Large intestine (tissue), 12 donors: Measurements from ENCODE around the gene LAMTOR2. TPM values are rescaled to one million over a fixed set of nuclear protein-coding genes. Genes with fewer than 3 reads are reported as not detected.
A peak's percentile ranks its signal among the peaks of the same experiment; 100 is the strongest.

Experiments used
- DNase-seq, 2 donors: peaks; one replicate each; pipeline versions ENCODE4 v3.0.0 to v3.0.0-alpha.2; 2013
- H3K27ac ChIP-seq: one replicate; pipeline ENCODE4 v1.5.1; 2013; ENCODE audit warnings: low read length
- H3K27me3 ChIP-seq: 2 replicates; pipeline ENCODE4 v1.6.1; 2013; ENCODE audit warnings: low read length; ENCODE audit not compliant: control insufficient read depth, insufficient read depth
- H3K36me3 ChIP-seq: 2 replicates; pipeline ENCODE4 v1.6.1; 2013; ENCODE audit warnings: low read length; ENCODE audit not compliant: control insufficient read depth, insufficient read depth
- H3K4me1 ChIP-seq: one replicate; pipeline ENCODE4 v1.6.1; 2013; ENCODE audit warnings: low read length; ENCODE audit not compliant: control insufficient read depth, insufficient read depth
- H3K4me3 ChIP-seq: one replicate; pipeline ENCODE4 v1.5.1; 2013; ENCODE audit warnings: low read length
- H3K9me3 ChIP-seq: one replicate; pipeline ENCODE4 v1.6.1; 2013; ENCODE audit warnings: mild to moderate bottlenecking, low read depth, low read length, moderate library complexity; ENCODE audit not compliant: control insufficient read depth
- WGBS: methylation state at CpG from one replicate; pipeline ENCODE4 v1.1.5; 2013; ENCODE audit warnings: low lambda C conversion rate; ENCODE audit not compliant: insufficient coverage; 5-methylcytosine and 5-hydroxymethylcytosine counted together
- long read RNA-seq, 11 donors: transcript quantifications; one replicate each; lab custom pipeline, GENCODE V29; 2026
- polyA plus RNA-seq: library from polyadenylated mRNA; unstranded; fragments of 120-200 nt; gene quantifications from one replicate; pipeline ENCODE4 v1.2.1, GENCODE V29; 2013

The LAMTOR2 gene
- polyA plus RNA-seq = 64.0 TPM
- long read RNA-seq, donor 1, transcript LAMTOR2-203 (4 exons, 655 nt) = major isoform, 33 of 52 reads
- long read RNA-seq, donor 1, partial matches to known transcripts = 12 of 52 reads
- long read RNA-seq, donor 1, other reads (novel, unspliced or antisense) = 0 of 52 reads
- long read RNA-seq, donor 2, transcript LAMTOR2-205 (3 exons, 623 nt) = minor isoform, 5 of 79 reads
- long read RNA-seq, donor 2, transcript LAMTOR2-203 (4 exons, 655 nt) = major isoform, 67 of 79 reads
- long read RNA-seq, donor 2, partial matches to known transcripts = 6 of 79 reads
- long read RNA-seq, donor 2, other reads (novel, unspliced or antisense) = 0 of 79 reads
- long read RNA-seq, donor 3 = 0 reads
- long read RNA-seq, donor 4, transcript LAMTOR2-203 (4 exons, 655 nt) = major isoform, 9 of 10 reads
- long read RNA-seq, donor 4, partial matches to known transcripts = 0 of 10 reads
- long read RNA-seq, donor 4, other reads (novel, unspliced or antisense) = 0 of 10 reads
- long read RNA-seq, donor 5, transcript LAMTOR2-203 (4 exons, 655 nt) = major isoform, 29 of 32 reads
- long read RNA-seq, donor 5, partial matches to known transcripts = 0 of 32 reads
- long read RNA-seq, donor 5, other reads (novel, unspliced or antisense) = 0 of 32 reads
- long read RNA-seq, donor 6, transcript LAMTOR2-203 (4 exons, 655 nt) = major isoform, 51 of 81 reads
- long read RNA-seq, donor 6, transcript LAMTOR2-202 (3 exons, 521 nt) = minor isoform, 5 of 81 reads
- long read RNA-seq, donor 6, transcript LAMTOR2-205 (3 exons, 623 nt) = minor isoform, 9 of 81 reads
- long read RNA-seq, donor 6, partial matches to known transcripts = 15 of 81 reads
- long read RNA-seq, donor 6, other reads (novel, unspliced or antisense) = 0 of 81 reads
- long read RNA-seq, donor 7, transcript LAMTOR2-203 (4 exons, 655 nt) = major isoform, 25 of 32 reads
- long read RNA-seq, donor 7, partial matches to known transcripts = 0 of 32 reads
- long read RNA-seq, donor 7, other reads (novel, unspliced or antisense) = 0 of 32 reads
- long read RNA-seq, donor 8, transcript LAMTOR2-205 (3 exons, 623 nt) = minor isoform, 13 of 115 reads
- long read RNA-seq, donor 8, transcript LAMTOR2-203 (4 exons, 655 nt) = major isoform, 93 of 115 reads
- long read RNA-seq, donor 8, partial matches to known transcripts = 6 of 115 reads
- long read RNA-seq, donor 8, other reads (novel, unspliced or antisense) = 0 of 115 reads
- long read RNA-seq, donor 9, transcript LAMTOR2-203 (4 exons, 655 nt) = major isoform, 67 of 112 reads
- long read RNA-seq, donor 9, transcript LAMTOR2-205 (3 exons, 623 nt) = minor isoform, 10 of 112 reads
- long read RNA-seq, donor 9, partial matches to known transcripts = 34 of 112 reads
- long read RNA-seq, donor 9, other reads (novel, unspliced or antisense) = 0 of 112 reads
- long read RNA-seq, donor 10, transcript LAMTOR2-203 (4 exons, 655 nt) = major isoform, 63 of 107 reads
- long read RNA-seq, donor 10, transcript LAMTOR2-205 (3 exons, 623 nt) = minor isoform, 5 of 107 reads
- long read RNA-seq, donor 10, transcript LAMTOR2-206 (2 exons, 868 nt) = minor isoform, 5 of 107 reads
- long read RNA-seq, donor 10, partial matches to known transcripts = 32 of 107 reads
- long read RNA-seq, donor 10, other reads (novel, unspliced or antisense) = 0 of 107 reads
- long read RNA-seq, donor 11, transcript LAMTOR2-205 (3 exons, 623 nt) = minor isoform, 5 of 79 reads
- long read RNA-seq, donor 11, transcript LAMTOR2-203 (4 exons, 655 nt) = major isoform, 40 of 79 reads
- long read RNA-seq, donor 11, partial matches to known transcripts = 32 of 79 reads
- long read RNA-seq, donor 11, other reads (novel, unspliced or antisense) = 0 of 79 reads

DNA sequence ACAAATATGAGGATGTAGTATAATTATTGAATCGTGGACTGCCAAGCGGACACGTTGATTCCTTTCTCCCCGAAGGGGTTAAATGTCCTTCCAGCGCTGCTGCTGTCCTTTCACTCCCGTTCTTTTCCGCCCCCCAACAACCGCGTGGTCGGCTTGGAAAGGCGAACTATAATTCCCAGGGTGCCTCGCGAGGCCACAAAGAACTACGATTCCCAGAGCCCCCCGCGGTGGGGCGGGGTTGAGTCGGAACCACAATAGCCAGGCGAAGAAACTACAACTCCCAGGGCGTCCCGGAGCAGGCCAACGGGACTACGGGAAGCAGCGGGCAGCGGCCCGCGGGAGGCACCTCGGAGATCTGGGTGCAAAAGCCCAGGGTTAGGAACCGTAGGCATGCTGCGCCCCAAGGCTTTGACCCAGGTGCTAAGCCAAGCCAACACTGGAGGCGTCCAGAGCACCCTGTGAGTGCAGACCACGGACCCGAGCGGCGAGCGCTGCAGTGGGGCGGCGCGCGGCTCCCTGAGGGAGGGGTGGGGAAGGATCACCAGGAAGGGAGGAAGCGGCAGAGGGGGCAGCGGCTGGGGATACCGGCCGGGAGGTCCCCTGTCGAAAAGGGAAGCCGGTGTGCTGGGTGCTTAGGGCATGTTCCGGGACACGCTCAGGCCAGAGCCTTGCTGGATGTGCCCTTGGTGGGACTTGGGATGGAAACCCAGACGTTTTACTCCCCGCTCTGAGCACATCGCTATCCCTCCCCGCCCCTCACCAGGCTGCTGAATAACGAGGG lies at the start of gene LAMTOR2:
Gene LAMTOR2, plus strand, starts transcription at position 283 of the 781 bp plus-strand sequence. Its CDS starts 108 bp downstream, at position 391.
- DNase-seq = peak; percentile 97 to 99
- Histone ChIP-seq H3K27ac (peak within 1 kb of the TSS; percentile 98), H3K4me3 (peak within 1 kb of the TSS; percentile 93), H3K27me3 (no peaks in the 10 kb centered on the region), H3K36me3 (peaks cover 26% of the 10 kb centered on the region), H3K4me1 (peaks cover 15% of the 10 kb centered on the region), H3K9me3 (no peaks in the 10 kb centered on the region)
- no CpG with 5 or more reads among the region's 53 CpGs for WGBS

- no CpG with 5 or more reads among the region's 4 CpGs for WGBS
- Histone ChIP-seq H3K4me3 (no peak overlapping the region), H3K27me3 (no peaks in the 10 kb centered on the region), H3K27ac (no peak overlapping the region), H3K36me3 (peaks cover 21% of the 10 kb centered on the region), H3K9me3 (no peaks in the 10 kb centered on the region), H3K4me1 (peaks cover 22% of the 10 kb centered on the region)
- DNase-seq = peak in 1 of 2 donors; percentile 56
Measured at GRCh38 chr1:156004843-156005584, 49.6 kb upstream of the LAMTOR2 start.

GRCh38 chr1:156006666-156007376 lies 47.8 kb upstream of the LAMTOR2 start:
- Histone ChIP-seq H3K4me1 (peaks cover 17% of the 10 kb centered on the region), H3K9me3 (no peaks in the 10 kb centered on the region), H3K4me3 (no peak overlapping the region), H3K27ac (no peak overlapping the region), H3K27me3 (no peaks in the 10 kb centered on the region), H3K36me3 (peaks cover 39% of the 10 kb centered on the region)
- WGBS = no CpG with 5 or more reads among the region's 7 CpGs
- DNase-seq = no peak

DNA sequence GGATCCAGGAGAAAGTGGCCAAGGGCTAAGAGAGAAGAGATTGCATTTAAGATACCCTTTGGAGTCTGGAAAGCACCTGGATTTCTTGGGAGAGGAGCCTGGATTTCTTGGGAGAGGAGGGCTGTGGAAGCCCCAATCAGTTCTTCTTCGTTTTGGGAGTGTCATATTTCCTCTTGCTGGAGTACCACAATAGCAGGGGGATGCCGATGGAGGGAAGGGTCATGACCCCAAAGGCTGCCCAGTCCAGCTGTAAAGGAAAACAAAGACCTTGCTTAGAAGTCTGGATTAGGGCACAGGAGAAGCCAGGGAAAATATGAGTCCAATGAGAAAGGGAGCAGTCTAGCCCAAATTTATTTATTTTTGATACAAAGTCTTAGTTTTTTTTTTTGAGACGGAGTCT lies 45.2 kb upstream of the LAMTOR2 start:
- H3K9me3 ChIP-seq = no peaks in the 10 kb centered on the region
- no peak overlapping the region for H3K27ac ChIP-seq
- 20% methylated on average over 1 of the region's 3 CpGs for WGBS
- DNase-seq = no peak
- H3K4me3 ChIP-seq = no peak overlapping the region
- peaks cover 56% of the 10 kb centered on the region for H3K36me3 ChIP-seq
- peaks cover 3% of the 10 kb centered on the region for H3K4me1 ChIP-seq
- H3K27me3 ChIP-seq = no peaks in the 10 kb centered on the region

GRCh38 chr1:156012051-156012817 lies 42.3 kb upstream of the LAMTOR2 start:
- Histone ChIP-seq H3K9me3 (no peaks in the 10 kb centered on the region), H3K4me1 (no peaks in the 10 kb centered on the region), H3K36me3 (peaks cover 68% of the 10 kb centered on the region), H3K27me3 (no peaks in the 10 kb centered on the region), H3K27ac (no peak overlapping the region), H3K4me3 (no peak overlapping the region)
- 100% methylated on average over 3 of the region's 4 CpGs for whole genome bisulfite sequencing
- no peak for DNase-seq

- H3K36me3 ChIP-seq = peaks cover 66% of the 10 kb centered on the region
Measured at GRCh38 chr1:156014829-156015228, 39.8 kb upstream of the LAMTOR2 start.

DNA sequence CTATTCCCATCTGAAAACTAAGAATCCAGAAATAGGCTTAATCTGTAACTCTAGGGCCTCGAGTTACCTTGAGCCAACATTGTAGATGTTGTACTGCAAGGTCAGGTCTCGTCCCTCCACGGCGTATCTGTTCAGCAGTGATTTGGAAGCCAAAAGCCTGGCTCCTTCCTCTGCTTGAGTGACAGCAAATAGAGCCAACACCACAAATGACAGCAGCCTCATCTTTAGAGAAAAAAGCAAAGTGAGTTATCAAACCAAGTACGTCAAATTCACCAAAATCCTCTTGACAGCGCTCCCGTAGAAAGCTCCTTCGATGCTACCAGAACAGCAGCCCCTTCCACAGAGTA lies 34.7 kb upstream of the LAMTOR2 start:
- peak overlapping the region; percentile 66 for H3K4me3 ChIP-seq
- DNase-seq = no peak
- peaks cover 25% of the 10 kb centered on the region for H3K36me3 ChIP-seq
- H3K9me3 ChIP-seq = no peaks in the 10 kb centered on the region
- WGBS = no CpG with 5 or more reads among the region's 8 CpGs
- no peak overlapping the region for H3K27ac ChIP-seq
- no peaks in the 10 kb centered on the region for H3K27me3 ChIP-seq
- H3K4me1 ChIP-seq = peaks cover under 1% of the 10 kb centered on the region

More at GRCh38 chr1:156014829-156015228, 39.8 kb upstream of the LAMTOR2 start:
- Histone ChIP-seq H3K4me1 (no peaks in the 10 kb centered on the region), H3K9me3 (no peaks in the 10 kb centered on the region), H3K27me3 (no peaks in the 10 kb centered on the region), H3K27ac (no peak overlapping the region), H3K4me3 (no peak overlapping the region)
- no peak for DNase-seq
- no CpG with 5 or more reads among the region's 7 CpGs for WGBS
